Measurements from ENCODE around the gene CAMK2B. TPM values are rescaled to one million over a fixed set of nuclear protein-coding genes. Genes with fewer than 3 reads are reported as not detected.

Gene CAMK2B
- polyA plus RNA-seq, 1 donor (not counting 4 experiments of a cell fraction or from before 2014, with no cell fraction given) = 0.25 TPM

DNA sequence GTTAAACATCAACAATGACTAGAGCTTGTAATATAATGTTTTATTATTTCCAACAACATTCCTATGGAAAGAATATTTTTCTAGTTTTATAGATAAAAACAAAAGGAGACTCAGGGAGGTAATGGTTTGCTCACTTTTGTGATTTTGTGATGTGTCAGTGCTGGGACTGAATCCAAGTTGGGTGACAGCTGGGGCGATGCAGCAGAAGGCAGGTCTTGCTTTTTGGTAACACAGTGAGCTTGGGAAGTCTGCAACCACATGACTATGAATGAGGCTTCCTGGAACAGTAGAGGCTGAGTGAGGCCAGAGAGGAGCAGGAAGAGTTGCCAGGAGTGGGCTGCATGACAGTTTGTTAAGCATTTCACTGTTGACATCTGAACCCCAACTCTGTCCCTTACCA, 129.5 kb downstream of the CAMK2B start:
- no peak overlapping the region for H3K4me3 ChIP-seq (ENCODE audit: control insufficient read depth in 2 of 3, extremely low read depth in 1 of 3, insufficient read depth in 2 of 3, low read depth in 1 of 3, low read length in 3 of 3)
- no peak overlapping the region for H3K4me2 ChIP-seq (ENCODE audit: control insufficient read depth, extremely low read depth, insufficient read depth, low read depth, low read length)
- H2AFZ ChIP-seq (ENCODE audit: control insufficient read depth, low read length) = no peak overlapping the region
- no peak overlapping the region for H3K27ac ChIP-seq (ENCODE audit: control insufficient read depth, insufficient read depth, low read length)
- no peaks in the 10 kb centered on the region for H3K36me3 ChIP-seq (ENCODE audit: control insufficient read depth in 2 of 2, extremely low read depth in 1 of 2, insufficient read depth in 2 of 2, low read length in 2 of 2)
- FAIRE-seq = no peak
- dilution Hi-C loops (cut with MboI; ENCODE audit: extremely low pct_ligation_motif_present, low sequenced_read_pairs) = no loop called here
- no peaks in the 10 kb centered on the region for H3K9me3 ChIP-seq (ENCODE audit: control insufficient read depth, low read depth, low read length)
- TF ChIP-seq, protein P1, sequence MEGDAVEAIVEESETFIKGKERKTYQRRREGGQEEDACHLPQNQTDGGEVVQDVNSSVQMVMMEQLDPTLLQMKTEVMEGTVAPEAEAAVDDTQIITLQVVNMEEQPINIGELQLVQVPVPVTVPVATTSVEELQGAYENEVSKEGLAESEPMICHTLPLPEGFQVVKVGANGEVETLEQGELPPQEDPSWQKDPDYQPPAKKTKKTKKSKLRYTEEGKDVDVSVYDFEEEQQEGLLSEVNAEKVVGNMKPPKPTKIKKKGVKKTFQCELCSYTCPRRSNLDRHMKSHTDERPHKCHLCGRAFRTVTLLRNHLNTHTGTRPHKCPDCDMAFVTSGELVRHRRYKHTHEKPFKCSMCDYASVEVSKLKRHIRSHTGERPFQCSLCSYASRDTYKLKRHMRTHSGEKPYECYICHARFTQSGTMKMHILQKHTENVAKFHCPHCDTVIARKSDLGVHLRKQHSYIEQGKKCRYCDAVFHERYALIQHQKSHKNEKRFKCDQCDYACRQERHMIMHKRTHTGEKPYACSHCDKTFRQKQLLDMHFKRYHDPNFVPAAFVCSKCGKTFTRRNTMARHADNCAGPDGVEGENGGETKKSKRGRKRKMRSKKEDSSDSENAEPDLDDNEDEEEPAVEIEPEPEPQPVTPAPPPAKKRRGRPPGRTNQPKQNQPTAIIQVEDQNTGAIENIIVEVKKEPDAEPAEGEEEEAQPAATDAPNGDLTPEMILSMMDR (optimal IDR thresholded peaks at IDR 0.05 in 1 of 3, IDR thresholded peaks at IDR 0.05 in 1 of 3, conservative IDR thresholded peaks at IDR 0.05 in 1 of 3; ENCODE audit: extremely low read depth in 1 of 3, insufficient read depth in 2 of 3, low read length in 3 of 3) = no peak
- no peak for TF ChIP-seq EZH2 (IDR thresholded peaks at IDR 0.05; ENCODE audit: low read length)
- H3K4me1 ChIP-seq (ENCODE audit: control insufficient read depth, extremely low read depth, insufficient read depth, low read length) = peaks cover 5% of the 10 kb centered on the region
- no peak for DNase-seq (ENCODE audit: low read depth, low spot score)
- no peaks in the 10 kb centered on the region for H4K20me1 ChIP-seq (ENCODE audit: control insufficient read depth, extremely low read depth, insufficient read depth, low read length)
- H3K9me1 ChIP-seq (ENCODE audit: control insufficient read depth, extremely low read depth, insufficient read depth, low read length) = no peaks in the 10 kb centered on the region
- no peak overlapping the region for H3K9ac ChIP-seq (ENCODE audit: control insufficient read depth, extremely low read depth, insufficient read depth, low read length)
- peaks cover under 1% of the 10 kb centered on the region for H3K79me2 ChIP-seq (ENCODE audit: control insufficient read depth, insufficient read depth, low read length)
- peaks cover 4% of the 10 kb centered on the region for H3K27me3 ChIP-seq (ENCODE audit: control insufficient read depth, extremely low read depth, insufficient read depth, low read length)

DNA sequence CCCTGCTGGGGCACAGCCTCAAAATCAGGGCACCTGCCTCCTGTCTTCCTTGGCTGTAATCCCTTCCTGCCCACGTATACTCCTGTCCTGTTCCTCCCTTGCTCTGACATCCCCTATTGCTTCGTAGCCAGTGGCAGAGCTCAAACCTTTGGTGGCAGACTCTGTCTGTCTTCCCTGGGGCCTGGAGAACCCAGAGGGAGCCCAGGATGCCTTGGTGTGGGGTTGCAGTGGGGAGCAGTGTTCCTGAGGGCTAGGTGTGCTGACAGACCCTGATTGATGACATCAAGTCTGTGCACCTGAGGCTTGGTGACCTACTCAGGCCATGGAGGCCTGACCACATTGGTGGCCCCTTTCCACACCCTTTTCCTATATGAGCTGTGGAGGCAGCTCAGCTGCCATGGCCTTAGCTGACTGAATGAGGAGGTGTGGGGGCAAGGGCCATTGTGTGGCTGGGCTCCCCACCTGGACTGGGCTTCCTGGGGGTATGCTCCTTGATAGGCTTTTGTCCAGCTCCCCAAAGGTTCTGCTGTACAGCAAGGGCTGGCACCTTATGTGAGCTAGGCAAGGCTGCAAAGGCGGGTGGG, 130.7 kb downstream of the CAMK2B start:
- dilution Hi-C loops (cut with MboI; ENCODE audit: extremely low pct_ligation_motif_present, low sequenced_read_pairs) = no loop called here
- Histone ChIP-seq H2AFZ (ENCODE audit: control insufficient read depth, low read length) (no peak overlapping the region), H3K4me2 (ENCODE audit: control insufficient read depth, extremely low read depth, insufficient read depth, low read depth, low read length) (no peak overlapping the region), H3K4me3 (ENCODE audit: control insufficient read depth in 2 of 3, extremely low read depth in 1 of 3, insufficient read depth in 2 of 3, low read depth in 1 of 3, low read length in 3 of 3) (no peak overlapping the region), H3K9ac (ENCODE audit: control insufficient read depth, extremely low read depth, insufficient read depth, low read length) (no peak overlapping the region), H3K9me3 (ENCODE audit: control insufficient read depth, low read depth, low read length) (no peaks in the 10 kb centered on the region), H4K20me1 (ENCODE audit: control insufficient read depth, extremely low read depth, insufficient read depth, low read length) (no peaks in the 10 kb centered on the region), H3K36me3 (ENCODE audit: control insufficient read depth in 2 of 2, extremely low read depth in 1 of 2, insufficient read depth in 2 of 2, low read length in 2 of 2) (no peaks in the 10 kb centered on the region), H3K79me2 (ENCODE audit: control insufficient read depth, insufficient read depth, low read length) (no peaks in the 10 kb centered on the region), H3K27me3 (ENCODE audit: control insufficient read depth, extremely low read depth, insufficient read depth, low read length) (peaks cover 4% of the 10 kb centered on the region), H3K27ac (ENCODE audit: control insufficient read depth, insufficient read depth, low read length) (no peak overlapping the region), H3K9me1 (ENCODE audit: control insufficient read depth, extremely low read depth, insufficient read depth, low read length) (no peaks in the 10 kb centered on the region), H3K4me1 (ENCODE audit: control insufficient read depth, extremely low read depth, insufficient read depth, low read length) (peaks cover 5% of the 10 kb centered on the region)
- TF ChIP-seq, protein P1 (optimal IDR thresholded peaks at IDR 0.05 in 1 of 3, IDR thresholded peaks at IDR 0.05 in 1 of 3, conservative IDR thresholded peaks at IDR 0.05 in 1 of 3; ENCODE audit: extremely low read depth in 1 of 3, insufficient read depth in 2 of 3, low read length in 3 of 3) = no peak
- no peak for TF ChIP-seq EZH2 (IDR thresholded peaks at IDR 0.05; ENCODE audit: low read length)
- DNase-seq (ENCODE audit: low read depth, low spot score) (no peak), FAIRE-seq (no peak)
